ENCODE measurements around the gene DDIT3. TPM values are rescaled to one million over a fixed set of nuclear protein-coding genes. Genes with fewer than 3 reads are reported as not detected.
"Not testable (repeated sequence)": the region's sequence is repeated elsewhere in the genome, so short reads cannot be mapped to it uniquely, and the experiment has no call there.

Gene DDIT3
- total RNA-seq, 1 experiment from 2014 or later = 3.4 TPM

DNA sequence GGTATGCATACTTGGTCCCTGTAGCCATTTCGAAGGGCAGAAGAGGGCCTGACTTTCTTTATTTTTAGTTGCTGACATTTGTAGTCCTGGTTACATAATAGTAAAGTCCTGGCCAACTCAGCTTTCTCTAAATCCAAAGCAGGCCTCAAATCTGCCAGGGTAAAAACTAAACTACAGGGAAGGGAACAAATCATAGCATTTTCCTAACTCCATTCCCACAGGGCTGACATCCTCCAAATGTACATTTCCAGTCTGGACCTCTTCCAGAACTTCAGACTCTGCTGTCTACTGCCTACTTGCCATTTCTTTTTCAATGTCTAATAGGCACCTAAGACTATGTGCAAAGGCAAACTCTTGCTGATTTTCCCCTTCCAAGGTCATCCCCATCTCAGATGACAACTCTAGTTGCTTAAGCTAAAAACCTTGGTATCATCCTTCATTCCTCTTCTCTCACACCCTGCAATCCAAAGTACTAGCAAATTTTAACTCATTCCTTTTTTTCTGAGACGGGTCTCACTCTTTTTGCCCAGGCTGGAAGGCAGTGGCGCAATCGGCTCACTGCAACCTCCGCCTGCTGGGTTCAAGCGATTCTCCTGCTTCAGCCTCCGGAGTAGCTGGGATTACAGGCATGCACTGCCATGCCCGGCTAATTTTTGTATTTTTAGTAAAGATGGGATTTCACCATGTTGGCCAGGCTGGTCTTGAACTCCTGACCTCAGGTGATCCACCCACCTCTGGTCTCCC, 2.0 kb downstream of the DDIT3 start:
- Mint-ChIP-seq H3K27ac (peak overlapping the region; percentile 3; the same call in 1 of the 2 replicates), H3K36me3 (peaks cover 51% of the 10 kb centered on the region), H3K4me3 (peak overlapping the region; percentile 96), H3K4me1 (peaks cover 29% of the 10 kb centered on the region), H3K27me3 (ENCODE audit: low read depth) (peaks cover 3% of the 10 kb centered on the region; the same call in 1 of the 2 replicates), H3K9me3 (no peaks in the 10 kb centered on the region)
- no peak for DNase-seq (ENCODE audit: low spot score)
- ATAC-seq = no peak
- TF ChIP-seq SP1 (CRISPR knock-in tag; conservative IDR thresholded peaks at IDR 0.05) = no peak
- POLR2A ChIA-PET = interaction anchor here (0.7 to 2.2 kb wide), 4 partner anchors 19 to 299 kb away, joined by 4 to 9 read pairs (median 4); partner anchors contain the start of genes DTX3 and GLI1
- CTCF ChIA-PET = interaction anchor here (1.4 kb wide), 1 partner anchor 65 kb away, joined by 4 read pairs; no protein-coding TSS in a partner anchor

DNA sequence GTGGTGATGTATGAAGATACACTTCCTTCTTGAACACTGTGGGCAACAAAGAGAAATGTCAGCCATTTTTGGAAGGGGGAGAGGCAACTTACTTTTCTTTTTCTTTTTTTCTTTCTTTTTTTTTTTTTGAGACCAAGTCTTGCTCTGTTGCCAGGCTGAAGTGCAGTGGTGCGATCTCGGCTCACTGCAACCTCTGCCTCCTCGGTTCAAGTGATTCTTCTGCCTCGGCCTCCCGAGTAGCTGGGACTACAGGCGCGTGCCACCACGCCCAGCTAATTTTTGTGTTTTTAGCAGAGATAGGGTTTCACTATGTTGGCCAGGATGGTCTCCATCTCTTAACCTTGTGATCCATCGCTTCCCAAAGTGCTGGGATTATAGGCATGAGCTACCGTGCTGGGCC, 2.6 kb downstream of the DDIT3 start:
- not testable (repeated sequence) for H3K27me3 Mint-ChIP-seq (ENCODE audit: low read depth); H3K4me3 Mint-ChIP-seq; H3K27ac Mint-ChIP-seq; ATAC-seq; H3K9me3 Mint-ChIP-seq; DNase-seq (ENCODE audit: low spot score)
- CTCF ChIA-PET = interaction anchor here (1.4 kb wide), 1 partner anchor 66 kb away, joined by 4 read pairs; no protein-coding TSS in a partner anchor
- peaks cover 26% of the 10 kb centered on the region for H3K4me1 Mint-ChIP-seq
- H3K36me3 Mint-ChIP-seq = peaks cover 58% of the 10 kb centered on the region
- POLR2A ChIA-PET = interaction anchor here (0.7 to 1.4 kb wide), 2 partner anchors 86 to 300 kb away, joined by 4 read pairs; partner anchors contain the start of gene DTX3

DNA sequence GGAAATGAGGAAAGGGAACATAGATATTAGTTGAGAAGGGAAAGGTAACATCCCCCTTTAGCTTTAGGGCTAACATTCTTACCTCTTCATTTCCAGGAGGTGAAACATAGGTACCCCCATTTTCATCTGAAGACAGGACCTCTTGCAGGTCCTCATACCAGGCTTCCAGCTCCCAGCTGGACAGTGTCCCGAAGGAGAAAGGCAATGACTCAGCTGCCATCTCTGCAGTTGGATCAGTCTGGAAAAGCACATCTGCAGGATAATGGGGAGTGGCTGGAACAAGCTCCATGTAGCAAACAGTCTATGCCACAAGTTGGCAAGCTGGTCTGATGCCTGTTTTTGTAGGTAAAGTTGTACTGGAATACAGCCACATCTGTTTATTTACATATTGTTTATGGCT, 3.1 kb downstream of the DDIT3 start:
- ATAC-seq (no peak), DNase-seq (ENCODE audit: low spot score) (no peak)
- H3K4me3 Mint-ChIP-seq = no peak overlapping the region
- ChIA-PET CTCF (interaction anchor here (1.4 kb wide), 1 partner anchor 66 kb away, joined by 4 read pairs; no protein-coding TSS in a partner anchor), POLR2A (interaction anchor here (0.6 to 1.4 kb wide), 3 partner anchors 13 to 1040 kb away, joined by 3 to 8 read pairs (median 4); partner anchors contain the start of gene DTX3)
- H3K27me3 Mint-ChIP-seq (ENCODE audit: low read depth) = peaks cover 3% of the 10 kb centered on the region; the same call in 1 of the 2 replicates
- H3K4me1 Mint-ChIP-seq = peaks cover 26% of the 10 kb centered on the region
- TF ChIP-seq, protein P1, sequence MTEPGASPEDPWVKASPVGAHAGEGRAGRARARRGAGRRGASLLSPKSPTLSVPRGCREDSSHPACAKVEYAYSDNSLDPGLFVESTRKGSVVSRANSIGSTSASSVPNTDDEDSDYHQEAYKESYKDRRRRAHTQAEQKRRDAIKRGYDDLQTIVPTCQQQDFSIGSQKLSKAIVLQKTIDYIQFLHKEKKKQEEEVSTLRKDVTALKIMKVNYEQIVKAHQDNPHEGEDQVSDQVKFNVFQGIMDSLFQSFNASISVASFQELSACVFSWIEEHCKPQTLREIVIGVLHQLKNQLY (CRISPR knock-in tag; IDR thresholded peaks at IDR 0.05) = no peak
- TF ChIP-seq CBFB (CRISPR knock-in tag; IDR thresholded peaks at IDR 0.05; ENCODE audit: low read depth) = no peak
- TF ChIP-seq, protein P2, sequence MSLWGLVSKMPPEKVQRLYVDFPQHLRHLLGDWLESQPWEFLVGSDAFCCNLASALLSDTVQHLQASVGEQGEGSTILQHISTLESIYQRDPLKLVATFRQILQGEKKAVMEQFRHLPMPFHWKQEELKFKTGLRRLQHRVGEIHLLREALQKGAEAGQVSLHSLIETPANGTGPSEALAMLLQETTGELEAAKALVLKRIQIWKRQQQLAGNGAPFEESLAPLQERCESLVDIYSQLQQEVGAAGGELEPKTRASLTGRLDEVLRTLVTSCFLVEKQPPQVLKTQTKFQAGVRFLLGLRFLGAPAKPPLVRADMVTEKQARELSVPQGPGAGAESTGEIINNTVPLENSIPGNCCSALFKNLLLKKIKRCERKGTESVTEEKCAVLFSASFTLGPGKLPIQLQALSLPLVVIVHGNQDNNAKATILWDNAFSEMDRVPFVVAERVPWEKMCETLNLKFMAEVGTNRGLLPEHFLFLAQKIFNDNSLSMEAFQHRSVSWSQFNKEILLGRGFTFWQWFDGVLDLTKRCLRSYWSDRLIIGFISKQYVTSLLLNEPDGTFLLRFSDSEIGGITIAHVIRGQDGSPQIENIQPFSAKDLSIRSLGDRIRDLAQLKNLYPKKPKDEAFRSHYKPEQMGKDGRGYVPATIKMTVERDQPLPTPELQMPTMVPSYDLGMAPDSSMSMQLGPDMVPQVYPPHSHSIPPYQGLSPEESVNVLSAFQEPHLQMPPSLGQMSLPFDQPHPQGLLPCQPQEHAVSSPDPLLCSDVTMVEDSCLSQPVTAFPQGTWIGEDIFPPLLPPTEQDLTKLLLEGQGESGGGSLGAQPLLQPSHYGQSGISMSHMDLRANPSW (CRISPR knock-in tag; conservative IDR thresholded peaks at IDR 0.05; ENCODE audit: low read depth) = no peak
- TF ChIP-seq CREB1 (CRISPR knock-in tag; IDR thresholded peaks at IDR 0.05) = no peak
- TF ChIP-seq MXD4 (CRISPR knock-in tag; IDR thresholded peaks at IDR 0.05; ENCODE audit: borderline replicate concordance) = no peak
- TF ChIP-seq, protein P3, sequence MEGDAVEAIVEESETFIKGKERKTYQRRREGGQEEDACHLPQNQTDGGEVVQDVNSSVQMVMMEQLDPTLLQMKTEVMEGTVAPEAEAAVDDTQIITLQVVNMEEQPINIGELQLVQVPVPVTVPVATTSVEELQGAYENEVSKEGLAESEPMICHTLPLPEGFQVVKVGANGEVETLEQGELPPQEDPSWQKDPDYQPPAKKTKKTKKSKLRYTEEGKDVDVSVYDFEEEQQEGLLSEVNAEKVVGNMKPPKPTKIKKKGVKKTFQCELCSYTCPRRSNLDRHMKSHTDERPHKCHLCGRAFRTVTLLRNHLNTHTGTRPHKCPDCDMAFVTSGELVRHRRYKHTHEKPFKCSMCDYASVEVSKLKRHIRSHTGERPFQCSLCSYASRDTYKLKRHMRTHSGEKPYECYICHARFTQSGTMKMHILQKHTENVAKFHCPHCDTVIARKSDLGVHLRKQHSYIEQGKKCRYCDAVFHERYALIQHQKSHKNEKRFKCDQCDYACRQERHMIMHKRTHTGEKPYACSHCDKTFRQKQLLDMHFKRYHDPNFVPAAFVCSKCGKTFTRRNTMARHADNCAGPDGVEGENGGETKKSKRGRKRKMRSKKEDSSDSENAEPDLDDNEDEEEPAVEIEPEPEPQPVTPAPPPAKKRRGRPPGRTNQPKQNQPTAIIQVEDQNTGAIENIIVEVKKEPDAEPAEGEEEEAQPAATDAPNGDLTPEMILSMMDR (IDR thresholded peaks at IDR 0.05) = no peak
- TF ChIP-seq, protein P4, sequence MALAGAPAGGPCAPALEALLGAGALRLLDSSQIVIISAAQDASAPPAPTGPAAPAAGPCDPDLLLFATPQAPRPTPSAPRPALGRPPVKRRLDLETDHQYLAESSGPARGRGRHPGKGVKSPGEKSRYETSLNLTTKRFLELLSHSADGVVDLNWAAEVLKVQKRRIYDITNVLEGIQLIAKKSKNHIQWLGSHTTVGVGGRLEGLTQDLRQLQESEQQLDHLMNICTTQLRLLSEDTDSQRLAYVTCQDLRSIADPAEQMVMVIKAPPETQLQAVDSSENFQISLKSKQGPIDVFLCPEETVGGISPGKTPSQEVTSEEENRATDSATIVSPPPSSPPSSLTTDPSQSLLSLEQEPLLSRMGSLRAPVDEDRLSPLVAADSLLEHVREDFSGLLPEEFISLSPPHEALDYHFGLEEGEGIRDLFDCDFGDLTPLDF (CRISPR knock-in tag; IDR thresholded peaks at IDR 0.05) = no peak
- TF ChIP-seq KAT7 (CRISPR knock-in tag; IDR thresholded peaks at IDR 0.05; ENCODE audit: borderline replicate concordance) = no peak
- TF ChIP-seq SMAD4 (CRISPR knock-in tag; IDR thresholded peaks at IDR 0.05) = no peak
- TF ChIP-seq PRRX2 (CRISPR knock-in tag; IDR thresholded peaks at IDR 0.05) = no peak
- TF ChIP-seq RORB (CRISPR knock-in tag; IDR thresholded peaks at IDR 0.05) = no peak
- TF ChIP-seq GABPB1 (CRISPR knock-in tag; IDR thresholded peaks at IDR 0.05) = no peak
- no peaks in the 10 kb centered on the region for H3K9me3 Mint-ChIP-seq
- peak overlapping the region; percentile 43; the same call in 1 of the 2 replicates for H3K27ac Mint-ChIP-seq
- peaks cover 63% of the 10 kb centered on the region for H3K36me3 Mint-ChIP-seq

All from WTC11 (cell line).